Fibroblast of villous mesenchyme (primary cell): ENCODE measurements around the gene VAMP1. TPM values are rescaled to one million over a fixed set of nuclear protein-coding genes. Genes with fewer than 3 reads are reported as not detected.
A peak's percentile ranks its signal among the peaks of the same experiment; 100 is the strongest.
"Not testable (repeated sequence)": the region's sequence is repeated elsewhere in the genome, so short reads cannot be mapped to it uniquely, and the experiment has no call there.

Experiments used
- DNase-seq: peaks from one replicate; pipeline ENCODE4 v3.0.0-alpha.2; 2010; ENCODE audit warnings: low read depth
- H3K4me3 ChIP-seq: 2 replicates; pipeline ENCODE4 v1.5.1; 2011; ENCODE audit warnings: low read depth, mild to moderate bottlenecking, low read length
- CTCF ChIP-seq: IDR thresholded peaks from 2 replicates; pipeline ENCODE4 v1.5.1; 2012; ENCODE audit warnings: low read depth, mild to moderate bottlenecking, low read length; ENCODE audit not compliant: insufficient read depth
- total RNA-seq: library from RNA; depleted of rRNA; stranded (reverse); fragments of >200 nt; gene quantifications from 2 replicates; pipeline ENCODE4 v1.2.3, GENCODE V29; 2012

The VAMP1 gene
- total RNA-seq, 1 donor = 13.4 TPM

- DNase-seq = peak; percentile 75
- H3K4me3 ChIP-seq = no peak overlapping the region
- no peak for TF ChIP-seq CTCF
Measured at GRCh38 chr12:6476489-6476888, 6.0 kb upstream of the VAMP1 start.

- DNase-seq, H3K4me3 ChIP-seq: not testable (repeated sequence)
Measured at GRCh38 chr12:6475233-6475975, 4.9 kb upstream of the VAMP1 start.

GRCh38 chr12:6472491-6472890 is 2.0 kb upstream of the VAMP1 start:
- H3K4me3 ChIP-seq = no peak overlapping the region
- TF ChIP-seq CTCF = no peak
- no peak for DNase-seq

GRCh38 chr12:6471989-6472360 is 1.5 kb upstream of the VAMP1 start:
- no peak for DNase-seq
- TF ChIP-seq CTCF = no peak
- H3K4me3 ChIP-seq = no peak overlapping the region

GRCh38 chr12:6469609-6470374 is 685 bp downstream of the VAMP1 start:
- no peak for TF ChIP-seq CTCF
- no peak for DNase-seq
- H3K4me3 ChIP-seq = peak overlapping the region; percentile 78

GRCh38 chr12:6469092-6469491 is 1.4 kb downstream of the VAMP1 start:
- no peak for DNase-seq
- peak overlapping the region; percentile 78 for H3K4me3 ChIP-seq
- no peak for TF ChIP-seq CTCF

GRCh38 chr12:6468283-6468575 is 2.2 kb downstream of the VAMP1 start:
- H3K4me3 ChIP-seq = no peak overlapping the region
- no peak for DNase-seq
- TF ChIP-seq CTCF = no peak

- not testable (repeated sequence) for H3K4me3 ChIP-seq, DNase-seq
Measured at GRCh38 chr12:6467571-6468282, 2.8 kb downstream of the VAMP1 start.

- not testable (repeated sequence) for DNase-seq, H3K4me3 ChIP-seq
Measured at GRCh38 chr12:6466751-6467150, 3.7 kb downstream of the VAMP1 start.
